PC-9 (cell line): ENCODE results near the gene KDM4C. TPM values are rescaled to one million over a fixed set of nuclear protein-coding genes. Genes with fewer than 3 reads are reported as not detected.
"Not testable (repeated sequence)": the region's sequence is repeated elsewhere in the genome, so short reads cannot be mapped to it uniquely, and the experiment has no call there.

Source experiments
- BruUV-seq: library from RNA; stranded (reverse); fragments of 400-500 nt; replicated peaks from 2 replicates; lab custom pipeline; 2021; lab: Mats Ljungman, UMichigan
- CTCF ChIA-PET: fragments of 300-600 bp; sonication (Branson Sonifier 250); formaldehyde crosslinking; loops from one replicate; lab custom pipeline; 2022; ENCODE audit warnings: antibody characterized with exemption; lab: Charles Lee
- POLR2A ChIA-PET: fragments of 300-600 bp; sonication (Branson Sonifier 250); formaldehyde crosslinking; loops from one replicate; lab custom pipeline; 2022; ENCODE audit warnings: antibody characterized with exemption; ENCODE audit not compliant: unreplicated experiment; lab: Charles Lee
- DNase-seq, 2 experiments: peaks; one replicate each; pipeline versions ENCODE4 v3.0.0 to v3.0.0-alpha.2; 2015 to 2022; ENCODE audit warnings: mixed read lengths in 1 of 2
- H2AFZ ChIP-seq: fragments of 200-600 bp; sonication (generic); 2 replicates; pipeline ENCODE4 v1.8.1; 2017; ENCODE audit warnings: antibody characterized with exemption
- H3F3A ChIP-seq: fragments of 200-600 bp; sonication (generic); 2 replicates; pipeline ENCODE4 v1.8.1; 2017; ENCODE audit warnings: antibody characterized with exemption, mild to moderate bottlenecking, low read depth; ENCODE audit not compliant: insufficient read depth
- H3K27ac ChIP-seq: fragments of 200-600 bp; sonication (generic); 2 replicates; pipeline ENCODE4 v1.6.1; 2016; ENCODE audit warnings: mixed run types
- H3K27me3 ChIP-seq: fragments of 200-600 bp; sonication (generic); 2 replicates; pipeline ENCODE4 v1.6.1; 2016; ENCODE audit warnings: low read depth, mixed run types; ENCODE audit not compliant: insufficient read depth
- H3K36me3 ChIP-seq: fragments of 200-600 bp; sonication (generic); 2 replicates; pipeline ENCODE4 v1.6.1; 2016; ENCODE audit warnings: low read depth, mixed run types
- H3K4me1 ChIP-seq: fragments of 200-600 bp; sonication (generic); replicated peaks from 2 replicates; pipeline ENCODE4 v1.6.1; 2016; ENCODE audit warnings: mixed run types; ENCODE audit not compliant: insufficient read depth
- H3K4me2 ChIP-seq: fragments of 200-600 bp; sonication (generic); 2 replicates; pipeline ENCODE4 v1.6.1; 2017; ENCODE audit warnings: mixed run types
- H3K4me3 ChIP-seq: fragments of 200-600 bp; sonication (generic); 2 replicates; pipeline ENCODE4 v1.6.1; 2016; ENCODE audit warnings: mixed run types
- H3K79me2 ChIP-seq: fragments of 200-600 bp; sonication (generic); 2 replicates; pipeline ENCODE4 v1.6.1; 2017; ENCODE audit warnings: low read depth, mixed run types
- H3K9me2 ChIP-seq: fragments of 200-600 bp; sonication (generic); 2 replicates; pipeline ENCODE4 v1.8.1; 2017; ENCODE audit warnings: mild to moderate bottlenecking; ENCODE audit not compliant: insufficient read depth
- H3K9me3 ChIP-seq: fragments of 200-600 bp; sonication (generic); 2 replicates; pipeline ENCODE4 v1.8.1; 2016; ENCODE audit warnings: low read depth; ENCODE audit not compliant: insufficient read depth
- H4K20me1 ChIP-seq: fragments of 200-600 bp; sonication (generic); 2 replicates; pipeline ENCODE4 v1.8.1; 2017; ENCODE audit not compliant: insufficient read depth
- CTCF ChIP-seq: fragments of 200-600 bp; sonication (generic); conservative IDR thresholded peaks from 2 replicates; pipeline ENCODE4 v1.6.1; 2017; ENCODE audit warnings: mixed run types, antibody characterized with exemption, mild to moderate bottlenecking, moderate library complexity
- EZH2 ChIP-seq: fragments of 200-600 bp; sonication (generic); IDR thresholded peaks from 2 replicates; pipeline ENCODE4 v1.8.0; 2017; ENCODE audit warnings: antibody characterized with exemption, low read depth
- intact Hi-C: fragments of 100-400 bp; cut with micrococcal nuclease; formaldehyde crosslinking; loops from one replicate; pipeline ENCODE4 v1.10.0; 2022; ENCODE audit not compliant: unreplicated experiment
- total RNA-seq: library from RNA; stranded (reverse); gene quantifications from 2 replicates; pipeline ENCODE4 v1.2.3, GENCODE V29; 2021

The KDM4C gene
- total RNA-seq, 1 experiment from 2014 or later, result 12.9 TPM

GRCh38 chr9:6766606-6767005 lies 8.8 kb downstream of the KDM4C start:
- CTCF ChIA-PET, result no interaction called here
- DNase-seq, result no peak
- Histone ChIP-seq H3K9me2 (no peaks in the 10 kb centered on the region), H3K27ac (no peak overlapping the region), H2AFZ (no peak overlapping the region), H3K4me1 (no peaks in the 10 kb centered on the region; the same call in 1 of the 2 replicates), H3K4me3 (no peak overlapping the region), H3F3A (no peaks in the 10 kb centered on the region), H3K9me3 (no peaks in the 10 kb centered on the region), H4K20me1 (0 out of 2 replicates have a peak, but pooled peaks cover 5% of the 10 kb centered on the region), H3K4me2 (no peak overlapping the region), H3K79me2 (peaks cover 65% of the 10 kb centered on the region), H3K27me3 (no peaks in the 10 kb centered on the region), H3K36me3 (no peaks in the 10 kb centered on the region)
- POLR2A ChIA-PET, result no interaction called here
- TF ChIP-seq CTCF (no peak), EZH2 (no peak)
- intact Hi-C loops, result no loop called here
- BruUV-seq, result no TSS peak

- H3K9me3 ChIP-seq, DNase-seq, CTCF ChIA-PET, H3F3A ChIP-seq, intact Hi-C loops, H3K36me3 ChIP-seq, POLR2A ChIA-PET, H3K4me2 ChIP-seq, H2AFZ ChIP-seq, H3K4me1 ChIP-seq, H3K27me3 ChIP-seq, H3K4me3 ChIP-seq, H3K9me2 ChIP-seq, H4K20me1 ChIP-seq, H3K27ac ChIP-seq, BruUV-seq: not testable (repeated sequence)
- peaks cover 49% of the 10 kb centered on the region for H3K79me2 ChIP-seq
These were observed 10.8 kb downstream of the KDM4C start for GRCh38 chr9:6768587-6768986.

DNA sequence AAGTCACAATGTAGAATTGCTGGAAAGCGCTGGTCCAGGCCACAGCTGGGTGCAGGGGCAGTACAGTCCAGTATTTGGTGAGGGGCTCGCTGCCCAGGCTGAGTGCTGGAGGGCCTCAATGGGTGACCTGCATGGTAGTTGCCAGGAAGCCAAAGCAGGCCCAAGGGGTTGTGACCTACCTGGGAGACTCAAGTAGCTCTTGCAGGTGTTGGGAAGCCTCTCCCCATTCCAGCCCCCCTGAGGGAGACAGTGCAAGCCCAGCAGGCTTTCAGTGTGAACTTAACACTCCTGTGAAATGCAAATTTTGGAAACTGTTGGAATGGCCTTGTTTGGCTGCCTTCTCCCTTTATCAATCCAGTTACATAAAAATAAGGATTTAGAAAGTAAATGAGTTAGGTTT lies 13.9 kb downstream of the KDM4C start:
- ChIA-PET POLR2A (no interaction called here), CTCF (interaction anchor here (0.6 kb wide), 1 partner anchor 30 kb away, joined by 4 read pairs; no protein-coding TSS in a partner anchor)
- H3K9me2 ChIP-seq, result no peaks in the 10 kb centered on the region
- intact Hi-C loops, result no loop called here
- no peaks in the 10 kb centered on the region for H3K27me3 ChIP-seq
- no peak for DNase-seq
- no peaks in the 10 kb centered on the region for H3K9me3 ChIP-seq
- no TSS peak for BruUV-seq
- no peak overlapping the region for H3K4me2 ChIP-seq
- H3K4me3 ChIP-seq, result no peak overlapping the region
- H3K79me2 ChIP-seq, result peaks cover 26% of the 10 kb centered on the region; the same call in 1 of the 2 replicates
- H2AFZ ChIP-seq, result no peak overlapping the region
- H4K20me1 ChIP-seq, result no peaks in the 10 kb centered on the region
- H3F3A ChIP-seq, result no peaks in the 10 kb centered on the region
- H3K27ac ChIP-seq, result no peak overlapping the region
- no peaks in the 10 kb centered on the region for H3K36me3 ChIP-seq
- no peaks in the 10 kb centered on the region for H3K4me1 ChIP-seq
- TF ChIP-seq CTCF (no peak), EZH2 (no peak)
